Neural cell (in vitro differentiated cells): ENCODE measurements around the gene EOGT. TPM values are rescaled to one million over a fixed set of nuclear protein-coding genes. Genes with fewer than 3 reads are reported as not detected.

Experiments used
- H2AFZ ChIP-seq: fragments of 200-600, 300-800 bp; sonication (generic), shearing (Covaris generic); 2 replicates; pipeline ENCODE4 v1.6.0; 2014; ENCODE audit warnings: low read depth, mild to moderate bottlenecking, antibody characterized with exemption, low read length, moderate library complexity
- H3F3A ChIP-seq: fragments of 200-600 bp; shearing (Covaris generic); 2 replicates; pipeline ENCODE4 v1.6.1; 2016; ENCODE audit warnings: mild to moderate bottlenecking, moderate library complexity, mixed read lengths, antibody characterized with exemption, low read length; ENCODE audit not compliant: insufficient read depth, poor library complexity, severe bottlenecking
- H3K27ac ChIP-seq: fragments of 200-600, 300-800 bp; sonication (generic), shearing (Covaris generic); 2 replicates; pipeline ENCODE4 v1.5.1; 2014; ENCODE audit warnings: mild to moderate bottlenecking, low read length, moderate library complexity
- H3K27me3 ChIP-seq: fragments of 300-800, 200-600 bp; sonication (generic), shearing (Covaris generic); 2 replicates; pipeline ENCODE4 v1.6.0; 2014; ENCODE audit warnings: mild to moderate bottlenecking, low read depth, low read length, moderate library complexity; ENCODE audit not compliant: insufficient read depth
- H3K36me3 ChIP-seq: fragments of 300-800, 200-600 bp; sonication (generic), shearing (Covaris generic); 2 replicates; pipeline ENCODE4 v1.5.1; 2014; ENCODE audit warnings: mild to moderate bottlenecking, antibody characterized with exemption, low read length, moderate library complexity; ENCODE audit not compliant: insufficient read depth
- H3K4me2 ChIP-seq: fragments of 300-800, 200-600 bp; sonication (generic), shearing (Covaris generic); 2 replicates; pipeline ENCODE4 v1.6.0; 2014; ENCODE audit warnings: mild to moderate bottlenecking, low read length
- H3K4me3 ChIP-seq: fragments of 300-800, 200-600 bp; sonication (generic), shearing (Covaris generic); 2 replicates; pipeline ENCODE4 v1.5.1; 2014; ENCODE audit warnings: mild to moderate bottlenecking, low read length, moderate library complexity
- H3K79me2 ChIP-seq: fragments of 200-600 bp; shearing (Covaris generic); replicated peaks from 2 replicates; pipeline ENCODE4 v1.6.0; 2014; ENCODE audit warnings: mild to moderate bottlenecking, low read length, moderate library complexity; ENCODE audit not compliant: insufficient read depth
- H3K9ac ChIP-seq: fragments of 300-800, 200-600 bp; sonication (generic), shearing (Covaris generic); 2 replicates; pipeline ENCODE4 v1.6.1; 2016; ENCODE audit warnings: mild to moderate bottlenecking, low read length, mixed read lengths
- H3K9me2 ChIP-seq: fragments of 200-600 bp; shearing (Covaris generic); 2 replicates; pipeline ENCODE4 v1.6.1; 2016; ENCODE audit warnings: mild to moderate bottlenecking, low read length, mixed read lengths; ENCODE audit not compliant: insufficient read depth
- H3K9me3 ChIP-seq: fragments of 200-600, 300-800 bp; sonication (generic), shearing (Covaris generic); 2 replicates; pipeline ENCODE4 v1.6.1; 2016; ENCODE audit warnings: mild to moderate bottlenecking, mixed run types, low read length, moderate library complexity, mixed read lengths
- H4K20me1 ChIP-seq: fragments of 200-600 bp; shearing (Covaris generic); 2 replicates; pipeline ENCODE4 v1.6.1; 2016; ENCODE audit warnings: mild to moderate bottlenecking, mixed run types; ENCODE audit not compliant: insufficient read depth
- CTCF ChIP-seq: fragments of 450-650 bp; IDR thresholded peaks from 2 replicates; pipeline ENCODE4 v1.5.1; 2014; ENCODE audit warnings: antibody characterized with exemption, mild to moderate bottlenecking, moderate library complexity; ENCODE audit not compliant: poor library complexity, severe bottlenecking
- EP300 ChIP-seq: fragments of 450-650 bp; conservative IDR thresholded peaks from 2 replicates; pipeline ENCODE4 v1.6.1; 2014; ENCODE audit warnings: antibody characterized with exemption, mild to moderate bottlenecking, moderate library complexity; ENCODE audit not compliant: poor library complexity, severe bottlenecking
- EZH2 ChIP-seq: fragments of 200-600, 300-800 bp; shearing (Covaris generic), sonication (generic); IDR thresholded peaks from 2 replicates; pipeline ENCODE4 v1.6.1; 2014; ENCODE audit warnings: antibody characterized with exemption, low read length, borderline replicate concordance, mild to moderate bottlenecking; ENCODE audit not compliant: insufficient read depth, poor library complexity, severe bottlenecking
- MXI1 ChIP-seq: fragments of 450-650 bp; conservative IDR thresholded peaks from 2 replicates; pipeline ENCODE4 v1.6.1; 2014; ENCODE audit warnings: antibody characterized with exemption, mild to moderate bottlenecking; ENCODE audit not compliant: poor library complexity, severe bottlenecking
- POLR2AphosphoS5 ChIP-seq: IDR thresholded peaks from 2 replicates; pipeline ENCODE4 v1.6.1; 2012
- RAD21 ChIP-seq: fragments of 450-650 bp; conservative IDR thresholded peaks from 2 replicates; pipeline ENCODE4 v1.6.1; 2014; ENCODE audit warnings: antibody characterized with exemption, mild to moderate bottlenecking, moderate library complexity
- REST ChIP-seq: IDR thresholded peaks from 2 replicates; pipeline ENCODE4 v1.6.1; 2012; ENCODE audit warnings: borderline replicate concordance
- SMC3 ChIP-seq: fragments of 450-650 bp; conservative IDR thresholded peaks from 2 replicates; pipeline ENCODE4 v1.6.1; 2014; ENCODE audit warnings: antibody characterized with exemption, mild to moderate bottlenecking, moderate library complexity; ENCODE audit not compliant: poor library complexity
- TAF1 ChIP-seq: IDR thresholded peaks from 2 replicates; pipeline ENCODE4 v1.6.1; 2012; ENCODE audit warnings: low read depth
- polyA plus RNA-seq: library from polyadenylated mRNA; depleted of rRNA; stranded (reverse); fragments of >200 nt; gene quantifications from 2 replicates; pipeline ENCODE4 v1.2.3, GENCODE V29; 2014

EOGT gene
- polyA plus RNA-seq, 1 donor from 2014 or later = 3.2 TPM

DNA sequence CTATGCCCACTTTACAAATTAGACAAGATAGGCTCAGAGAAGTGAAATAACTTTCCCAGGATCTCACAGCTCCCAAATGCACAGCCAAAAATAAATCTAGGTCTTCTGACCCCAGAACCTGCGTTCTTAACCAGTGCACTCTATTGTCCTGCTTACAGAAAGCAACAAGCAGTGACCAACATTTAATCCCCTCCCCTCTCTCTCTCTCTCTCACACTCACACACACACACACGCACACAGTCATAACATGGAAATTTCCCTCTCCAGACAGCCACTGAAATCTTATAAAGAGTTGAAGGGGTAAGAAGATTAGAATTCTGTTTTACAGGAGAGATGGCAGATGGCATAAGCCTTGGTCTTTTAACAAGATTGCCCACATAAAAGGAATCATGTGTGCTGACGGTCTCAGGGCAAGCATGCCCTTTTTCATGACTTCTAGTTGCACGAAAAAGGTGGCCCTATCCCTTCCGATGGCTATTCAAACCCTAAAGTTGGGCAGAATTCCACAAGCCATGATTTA lies 29.4 kb downstream of the EOGT start:
- Histone ChIP-seq H3K9me3 (no peaks in the 10 kb centered on the region), H3K4me3 (no peak overlapping the region), H3K4me2 (no peak overlapping the region), H3K27ac (no peak overlapping the region), H4K20me1 (no peaks in the 10 kb centered on the region), H3K36me3 (no peaks in the 10 kb centered on the region), H3K27me3 (no peaks in the 10 kb centered on the region), H3K9ac (no peak overlapping the region), H2AFZ (no peak overlapping the region), H3K9me2 (no peaks in the 10 kb centered on the region), H3K79me2 (no peaks in the 10 kb centered on the region), H3F3A (no peaks in the 10 kb centered on the region)
- TF ChIP-seq SMC3 = no peak
- no peak for TF ChIP-seq EZH2
- no peak for TF ChIP-seq REST
- no peak for TF ChIP-seq TAF1
- no peak for TF ChIP-seq RAD21
- TF ChIP-seq CTCF = no peak
- TF ChIP-seq EP300 = no peak
- no peak for TF ChIP-seq MXI1
- TF ChIP-seq POLR2AphosphoS5 = no peak

- TF ChIP-seq MXI1 = no peak
- TF ChIP-seq EP300 = no peak
- no peak for TF ChIP-seq POLR2AphosphoS5
- no peak for TF ChIP-seq REST
- no peak for TF ChIP-seq EZH2
- no peak for TF ChIP-seq SMC3
- no peak for TF ChIP-seq CTCF
- TF ChIP-seq TAF1 = no peak
- Histone ChIP-seq H3K4me2 (no peak overlapping the region), H3K4me3 (no peak overlapping the region), H3F3A (no peaks in the 10 kb centered on the region), H3K79me2 (no peaks in the 10 kb centered on the region), H3K27me3 (no peaks in the 10 kb centered on the region), H3K9ac (no peak overlapping the region), H3K27ac (no peak overlapping the region), H3K9me3 (no peaks in the 10 kb centered on the region), H2AFZ (no peak overlapping the region), H4K20me1 (no peaks in the 10 kb centered on the region), H3K9me2 (no peaks in the 10 kb centered on the region), H3K36me3 (no peaks in the 10 kb centered on the region)
Measured at GRCh38 chr3:68977486-68978167, 35.9 kb downstream of the EOGT start.
